ENCODE measurements around the gene PQBP1.

- TF ChIP-seq CTCF (conservative IDR thresholded peaks at IDR 0.05; ENCODE audit: low read length) (no peak), EZH2phosphoT487 (IDR thresholded peaks at IDR 0.05; ENCODE audit: borderline replicate concordance) (no peak)
Observed at GRCh38 chrX:48939524-48940228, 41.9 kb downstream of the PQBP1 start.

All from Loucy (cell line).